ENCODE results near the gene IGSF11. TPM values are rescaled to one million over a fixed set of nuclear protein-coding genes. Genes with fewer than 3 reads are reported as not detected.

The IGSF11 gene
- polyA plus RNA-seq, 1 donor (not counting 4 experiments of a cell fraction or from before 2014, with no cell fraction given), result 0.68 TPM

DNA sequence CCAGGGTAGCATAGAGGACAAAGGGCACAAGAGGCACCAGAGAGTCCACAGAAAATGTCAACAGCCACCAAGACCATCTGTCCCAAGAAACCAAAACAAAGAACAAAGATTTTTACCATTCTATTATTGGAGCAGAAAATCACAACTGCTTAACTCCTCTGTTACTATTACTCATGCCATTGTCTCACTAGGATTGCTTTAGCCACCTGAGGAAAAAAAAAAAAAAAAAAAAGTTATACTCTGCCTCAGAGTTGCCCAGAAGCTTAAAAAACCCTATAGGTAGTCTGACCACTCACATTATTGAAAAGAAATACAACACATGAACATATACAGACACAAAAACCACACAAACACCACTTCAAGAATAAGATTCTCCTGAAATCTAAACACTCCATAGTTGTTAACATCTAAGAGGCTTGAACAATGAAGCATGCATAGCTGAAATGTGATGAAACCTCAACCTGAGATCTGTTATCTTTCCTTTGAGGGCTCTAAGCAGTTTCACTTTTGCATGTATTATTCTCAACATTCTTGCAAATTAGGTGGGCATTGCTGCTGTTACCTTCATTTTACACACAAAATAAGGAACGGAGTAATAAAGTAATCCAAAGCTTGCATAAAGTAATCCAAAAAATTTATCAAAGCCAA is 85.4 kb downstream of the IGSF11 start:
- Histone ChIP-seq H3K4me3 (ENCODE audit: control insufficient read depth in 2 of 3, extremely low read depth in 1 of 3, insufficient read depth in 2 of 3, low read depth in 1 of 3, low read length in 3 of 3) (no peak overlapping the region), H3K9me3 (ENCODE audit: control insufficient read depth, low read depth, low read length) (no peaks in the 10 kb centered on the region), H3K36me3 (ENCODE audit: control insufficient read depth in 2 of 2, extremely low read depth in 1 of 2, insufficient read depth in 2 of 2, low read length in 2 of 2) (no peaks in the 10 kb centered on the region), H3K27ac (ENCODE audit: control insufficient read depth, insufficient read depth, low read length) (no peak overlapping the region), H3K4me1 (ENCODE audit: control insufficient read depth, extremely low read depth, insufficient read depth, low read length) (no peaks in the 10 kb centered on the region), H4K20me1 (ENCODE audit: control insufficient read depth, extremely low read depth, insufficient read depth, low read length) (no peaks in the 10 kb centered on the region), H2AFZ (ENCODE audit: control insufficient read depth, low read length) (no peak overlapping the region), H3K9me1 (ENCODE audit: control insufficient read depth, extremely low read depth, insufficient read depth, low read length) (no peaks in the 10 kb centered on the region), H3K27me3 (ENCODE audit: control insufficient read depth, extremely low read depth, insufficient read depth, low read length) (no peaks in the 10 kb centered on the region), H3K9ac (ENCODE audit: control insufficient read depth, extremely low read depth, insufficient read depth, low read length) (no peak overlapping the region), H3K79me2 (ENCODE audit: control insufficient read depth, insufficient read depth, low read length) (no peaks in the 10 kb centered on the region), H3K4me2 (ENCODE audit: control insufficient read depth, extremely low read depth, insufficient read depth, low read depth, low read length) (no peak overlapping the region)
- FAIRE-seq (no peak), DNase-seq (ENCODE audit: low read depth, low spot score) (no peak)
- dilution Hi-C loops (cut with MboI; ENCODE audit: extremely low pct_ligation_motif_present, low sequenced_read_pairs), result no loop called here
- TF ChIP-seq EZH2 (IDR thresholded peaks at IDR 0.05; ENCODE audit: low read length), result no peak
- TF ChIP-seq, protein P1, sequence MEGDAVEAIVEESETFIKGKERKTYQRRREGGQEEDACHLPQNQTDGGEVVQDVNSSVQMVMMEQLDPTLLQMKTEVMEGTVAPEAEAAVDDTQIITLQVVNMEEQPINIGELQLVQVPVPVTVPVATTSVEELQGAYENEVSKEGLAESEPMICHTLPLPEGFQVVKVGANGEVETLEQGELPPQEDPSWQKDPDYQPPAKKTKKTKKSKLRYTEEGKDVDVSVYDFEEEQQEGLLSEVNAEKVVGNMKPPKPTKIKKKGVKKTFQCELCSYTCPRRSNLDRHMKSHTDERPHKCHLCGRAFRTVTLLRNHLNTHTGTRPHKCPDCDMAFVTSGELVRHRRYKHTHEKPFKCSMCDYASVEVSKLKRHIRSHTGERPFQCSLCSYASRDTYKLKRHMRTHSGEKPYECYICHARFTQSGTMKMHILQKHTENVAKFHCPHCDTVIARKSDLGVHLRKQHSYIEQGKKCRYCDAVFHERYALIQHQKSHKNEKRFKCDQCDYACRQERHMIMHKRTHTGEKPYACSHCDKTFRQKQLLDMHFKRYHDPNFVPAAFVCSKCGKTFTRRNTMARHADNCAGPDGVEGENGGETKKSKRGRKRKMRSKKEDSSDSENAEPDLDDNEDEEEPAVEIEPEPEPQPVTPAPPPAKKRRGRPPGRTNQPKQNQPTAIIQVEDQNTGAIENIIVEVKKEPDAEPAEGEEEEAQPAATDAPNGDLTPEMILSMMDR (optimal IDR thresholded peaks at IDR 0.05 in 1 of 3, IDR thresholded peaks at IDR 0.05 in 1 of 3, conservative IDR thresholded peaks at IDR 0.05 in 1 of 3; ENCODE audit: extremely low read depth in 1 of 3, insufficient read depth in 2 of 3, low read length in 3 of 3), result no peak

DNA sequence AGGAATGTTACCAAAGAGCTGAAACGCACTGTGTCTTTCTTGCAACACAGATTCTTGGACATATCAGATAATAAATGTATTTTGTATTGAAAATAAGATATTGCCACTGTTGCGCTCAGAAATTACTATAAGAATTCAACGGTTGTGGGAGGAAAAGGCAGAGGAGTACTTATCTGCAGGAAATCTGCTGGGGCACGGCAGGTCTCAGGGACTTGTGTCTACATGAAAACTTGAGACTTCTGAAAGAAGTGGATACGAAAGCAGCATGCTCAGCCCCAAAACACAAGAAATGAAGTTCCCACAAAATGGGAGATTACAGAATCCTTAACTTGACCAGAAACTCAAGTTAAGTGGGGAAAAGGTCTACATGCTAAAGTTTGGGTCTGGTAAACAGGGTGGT is 86.5 kb downstream of the IGSF11 start:
- Histone ChIP-seq H3K79me2 (ENCODE audit: control insufficient read depth, insufficient read depth, low read length) (no peaks in the 10 kb centered on the region), H3K9ac (ENCODE audit: control insufficient read depth, extremely low read depth, insufficient read depth, low read length) (no peak overlapping the region), H3K9me3 (ENCODE audit: control insufficient read depth, low read depth, low read length) (no peaks in the 10 kb centered on the region), H3K9me1 (ENCODE audit: control insufficient read depth, extremely low read depth, insufficient read depth, low read length) (no peaks in the 10 kb centered on the region), H3K4me2 (ENCODE audit: control insufficient read depth, extremely low read depth, insufficient read depth, low read depth, low read length) (no peak overlapping the region), H3K4me1 (ENCODE audit: control insufficient read depth, extremely low read depth, insufficient read depth, low read length) (no peaks in the 10 kb centered on the region), H3K36me3 (ENCODE audit: control insufficient read depth in 2 of 2, extremely low read depth in 1 of 2, insufficient read depth in 2 of 2, low read length in 2 of 2) (no peaks in the 10 kb centered on the region), H2AFZ (ENCODE audit: control insufficient read depth, low read length) (no peak overlapping the region), H3K27ac (ENCODE audit: control insufficient read depth, insufficient read depth, low read length) (no peak overlapping the region), H3K27me3 (ENCODE audit: control insufficient read depth, extremely low read depth, insufficient read depth, low read length) (no peaks in the 10 kb centered on the region), H4K20me1 (ENCODE audit: control insufficient read depth, extremely low read depth, insufficient read depth, low read length) (no peaks in the 10 kb centered on the region), H3K4me3 (ENCODE audit: control insufficient read depth in 2 of 3, extremely low read depth in 1 of 3, insufficient read depth in 2 of 3, low read depth in 1 of 3, low read length in 3 of 3) (no peak overlapping the region)
- dilution Hi-C loops (cut with MboI; ENCODE audit: extremely low pct_ligation_motif_present, low sequenced_read_pairs), result no loop called here
- FAIRE-seq, result no peak
- no peak for DNase-seq (ENCODE audit: low read depth, low spot score)
- TF ChIP-seq, protein P1 (optimal IDR thresholded peaks at IDR 0.05 in 1 of 3, IDR thresholded peaks at IDR 0.05 in 1 of 3, conservative IDR thresholded peaks at IDR 0.05 in 1 of 3; ENCODE audit: extremely low read depth in 1 of 3, insufficient read depth in 2 of 3, low read length in 3 of 3), result no peak
- TF ChIP-seq EZH2 (IDR thresholded peaks at IDR 0.05; ENCODE audit: low read length), result no peak
